GM12878 (cell line): Measurements from ENCODE around the gene RHOB. TPM values are rescaled to one million over a fixed set of nuclear protein-coding genes. Genes with fewer than 3 reads are reported as not detected.

Source experiments
- ATAC-seq: fragments of 200-7000 bp; cut with Tn5 transposase; 3 replicates; pipeline ENCODE4 v1.9.1; 2020; ENCODE audit warnings: mild to moderate bottlenecking, moderate library complexity
- BruUV-seq: library from RNA; stranded (reverse); fragments of 400-500 nt; replicated peaks from 2 replicates; lab custom pipeline; 2021; lab: Mats Ljungman, UMichigan
- CTCF ChIA-PET: fragments of 300-600 bp; sonication (Branson Sonifier 250); formaldehyde crosslinking; extraction: SDS; loops from one replicate; lab custom pipeline; 2021; ENCODE audit warnings: inconsistent platforms; lab: Yijun Ruan, JAX
- POLR2A ChIA-PET: fragments of 350-600 bp; formaldehyde crosslinking; extraction: SDS; loops from one replicate; lab custom pipeline; 2021; ENCODE audit warnings: inconsistent platforms; lab: Charles Lee
- RAD21 ChIA-PET: fragments of 300-600 bp; sonication (Branson Sonifier 250); formaldehyde crosslinking; loops from one replicate; lab custom pipeline; 2023; ENCODE audit warnings: antibody characterized with exemption; ENCODE audit not compliant: unreplicated experiment; lab: Charles Lee
- SMC1A ChIA-PET: fragments of 300-600 bp; sonication (Branson Sonifier 250); formaldehyde crosslinking; loops from one replicate; lab custom pipeline; 2023; ENCODE audit not compliant: unreplicated experiment, uncharacterized antibody; lab: Charles Lee
- DNase-seq: peaks from one replicate; pipeline ENCODE4 v3.0.0-alpha.2; 2011; ENCODE audit warnings: low read depth, low spot score
- FAIRE-seq: peaks from 3 replicates; lab custom pipeline; 2011; peaks lifted over from hg19 to GRCh38; lab: Jason Lieb, UNC
- H2AFZ ChIP-seq: 2 replicates; pipeline ENCODE4 v1.6.0; 2011; ENCODE audit warnings: low read depth, low read length, control low read depth; ENCODE audit not compliant: control insufficient read depth
- H3K27ac ChIP-seq: 2 replicates; pipeline ENCODE4 v1.5.1; 2011; ENCODE audit warnings: control low read depth; ENCODE audit not compliant: control insufficient read depth, insufficient read depth
- H3K27me3 ChIP-seq, 2 experiments: replicated peaks in 1 of 2; 2 replicates each; pipeline versions ENCODE4 v1.6.0 to v1.6.1; 2011; ENCODE audit warnings: low read length in 1 of 2; ENCODE audit not compliant: control insufficient read depth in 2 of 2, insufficient read depth in 2 of 2
- H3K36me3 ChIP-seq, 2 experiments: 2 replicates each; pipeline ENCODE4 v1.5.1; 2011; ENCODE audit warnings: low read length in 1 of 2; ENCODE audit not compliant: control insufficient read depth in 2 of 2, insufficient read depth in 2 of 2
- H3K4me1 ChIP-seq: 2 replicates; pipeline ENCODE4 v1.6.1; 2011; ENCODE audit warnings: mild to moderate bottlenecking, low read length, moderate library complexity, mixed read lengths; ENCODE audit not compliant: control insufficient read depth, insufficient read depth
- H3K4me2 ChIP-seq: 2 replicates; pipeline ENCODE4 v1.6.0; 2011; ENCODE audit warnings: control low read depth; ENCODE audit not compliant: control insufficient read depth, insufficient read depth
- H3K4me3 ChIP-seq: fragments of 200-600 bp; sonication (generic); 2 replicates; pipeline ENCODE4 v1.5.1; 2016
- H3K79me2 ChIP-seq: 2 replicates; pipeline ENCODE4 v1.6.0; 2011; ENCODE audit warnings: low read length; ENCODE audit not compliant: control insufficient read depth, insufficient read depth
- H3K9ac ChIP-seq: 2 replicates; pipeline ENCODE4 v1.8.0; 2011; ENCODE audit warnings: low read length, control low read depth, mixed read lengths; ENCODE audit not compliant: control insufficient read depth, insufficient read depth
- H3K9me3 ChIP-seq: replicated peaks from 3 replicates; pipeline ENCODE4 v1.5.1; 2011; ENCODE audit warnings: mild to moderate bottlenecking, low read length; ENCODE audit not compliant: control insufficient read depth, insufficient read depth
- H4K20me1 ChIP-seq: 2 replicates; pipeline ENCODE4 v1.6.0; 2011; ENCODE audit not compliant: control insufficient read depth, insufficient read depth
- ASH2L ChIP-seq: fragments of 300-600, 200-600 bp; sonication (generic); IDR thresholded peaks from 2 replicates; pipeline ENCODE4 v1.6.1; 2017; ENCODE audit warnings: low read depth, mild to moderate bottlenecking, borderline replicate concordance
- CHD1 ChIP-seq: IDR thresholded peaks from 2 replicates; pipeline ENCODE4 v1.6.1; 2012; ENCODE audit warnings: low read depth, low read length, improper control_type of control experiment
- CHD2 ChIP-seq: IDR thresholded peaks from 2 replicates; pipeline ENCODE4 v1.6.1; 2011; ENCODE audit warnings: low read depth, low read length, improper control_type of control experiment, borderline replicate concordance
- ETV6 ChIP-seq, 2 experiments: fragments of 450-650 bp in 1 of 2; IDR thresholded peaks in 1 of 2; conservative IDR thresholded peaks in 1 of 2; 2 replicates each; pipeline ENCODE4 v1.6.1; 2014; ENCODE audit warnings: antibody characterized with exemption in 1 of 2, borderline replicate concordance in 1 of 2, low read depth in 1 of 2, mild to moderate bottlenecking in 1 of 2, moderate library complexity in 1 of 2
- IRF4 ChIP-seq: IDR thresholded peaks from 2 replicates; pipeline ENCODE4 v1.6.1; 2011; ENCODE audit warnings: low read depth, low read length
- JUND ChIP-seq: IDR thresholded peaks from 2 replicates; pipeline ENCODE4 v1.6.1; 2012; ENCODE audit warnings: low read depth, mild to moderate bottlenecking, low read length, improper control_type of control experiment, moderate library complexity
- KDM1A ChIP-seq: fragments of 200-600 bp; sonication (generic); IDR thresholded peaks from 2 replicates; pipeline ENCODE4 v1.6.1; 2016; ENCODE audit warnings: borderline replicate concordance
- TAF1 ChIP-seq: IDR thresholded peaks from 2 replicates; pipeline ENCODE4 v1.6.1; 2011; ENCODE audit warnings: mild to moderate bottlenecking, low read depth, low read length, borderline replicate concordance
- ZBTB4 ChIP-seq: fragments of 450-650 bp; formaldehyde crosslinking; IDR thresholded peaks from 2 replicates; pipeline ENCODE4 v1.4.0; 2022; ENCODE audit warnings: mild to moderate bottlenecking, moderate library complexity
- WGBS: methylation state at CpG from one replicate; pipeline ENCODE4 v1.1.6; 2016; ENCODE audit warnings: low lambda C conversion rate; ENCODE audit not compliant: insufficient replicate concordance, insufficient coverage; ENCODE audit errors: missing lambda C conversion rate; 5-methylcytosine and 5-hydroxymethylcytosine counted together
- in situ Hi-C: fragments of 300-500 bp; cut with MboI; formaldehyde crosslinking; loops from 9 replicates; pipeline ENCODE4 v1.14.3; 2018; ENCODE audit warnings: mixed read lengths
- intact Hi-C: fragments of 100-400 bp; cut with micrococcal nuclease; formaldehyde crosslinking; loops from one replicate; pipeline ENCODE4 v1.14.2; 2022; ENCODE audit not compliant: unreplicated experiment
- polyA plus RNA-seq, 11 experiments: library from polyadenylated mRNA; depleted of rRNA in 4 of 11; unstranded in 6 of 11; stranded (reverse) in 5 of 11; fragments of >200 nt; fragmentation: Nextera tagmentation in 4 of 11; fragmentation: Illumina TruSeq in 1 of 11; extraction: Ambion mirVana in 4 of 11; extraction: Trizol in 1 of 11; gene quantifications; 1 replicate in 1 of 11; 2 replicates in 10 of 11; pipeline versions ENCODE4 v1.2.1 to v1.2.3, GENCODE V29; 2011 to 2016; ENCODE audit warnings: inconsistent platforms in 2 of 11, missing spikeins in 2 of 11, low read depth in 1 of 11
- total RNA-seq, 4 experiments: library from RNA; depleted of rRNA in 3 of 4; stranded (reverse); fragments of >200 nt in 3 of 4; fragmentation: Illumina TruSeq in 1 of 4; extraction: Trizol in 1 of 4; gene quantifications; 2 replicates each; pipeline versions ENCODE4 v1.2.1 to v1.2.3, GENCODE V29; 2013 to 2021
- TF ChIP-seq, protein P1 (sequence below): fragments of 450-650 bp; IDR thresholded peaks from 2 replicates; pipeline ENCODE4 v1.6.1; 2016; ENCODE audit warnings: mild to moderate bottlenecking
- TF ChIP-seq, protein P2 (sequence below): IDR thresholded peaks from 2 replicates; pipeline ENCODE4 v1.6.1; 2011; ENCODE audit warnings: borderline replicate concordance, low read depth, mild to moderate bottlenecking, moderate library complexity, low read length; ENCODE audit not compliant: insufficient read depth, poor library complexity, severe bottlenecking

RHOB gene
- total and polyA plus RNA-seq, 10 of the 15 experiments (the other 5 are each of a cell fraction or from before 2014, with no cell fraction given): 0.03 to 4.5 (median 1.2) TPM

- Histone ChIP-seq H3K27me3 (peaks cover 0 to 1% of the 10 kb centered on the region in 2 experiments; a peak in 2 of 4 replicates), H2AFZ (no peak overlapping the region), H3K4me1 (no peaks in the 10 kb centered on the region), H3K9me3 (no peaks in the 10 kb centered on the region), H3K36me3 (no peaks in the 10 kb centered on the region), H3K79me2 (no peaks in the 10 kb centered on the region), H3K9ac (no peak overlapping the region), H3K4me3 (no peak overlapping the region), H4K20me1 (no peaks in the 10 kb centered on the region), H3K4me2 (no peak overlapping the region), H3K27ac (no peak overlapping the region)
- ATAC-seq (no peak), DNase-seq (no peak), FAIRE-seq (no peak)
- ChIA-PET SMC1A (no interaction called here), POLR2A (no interaction called here), CTCF (interaction anchor here (1.7 kb wide), 1 partner anchor 10 kb away, joined by 9 read pairs; no protein-coding TSS in a partner anchor), RAD21 (interaction anchor here (1.3 kb wide), 1 partner anchor 37 kb away, joined by 8 read pairs; no protein-coding TSS in a partner anchor)
- BruUV-seq: no TSS peak
- in situ Hi-C loops (no loop called here), intact Hi-C loops (no loop called here)
- WGBS: 58% methylated on average over 3 of the region's 3 CpGs
- no peak for TF ChIP-seq ASH2L
- no peak for TF ChIP-seq CHD2
- TF ChIP-seq CHD1: no peak
- TF ChIP-seq, protein P1, sequence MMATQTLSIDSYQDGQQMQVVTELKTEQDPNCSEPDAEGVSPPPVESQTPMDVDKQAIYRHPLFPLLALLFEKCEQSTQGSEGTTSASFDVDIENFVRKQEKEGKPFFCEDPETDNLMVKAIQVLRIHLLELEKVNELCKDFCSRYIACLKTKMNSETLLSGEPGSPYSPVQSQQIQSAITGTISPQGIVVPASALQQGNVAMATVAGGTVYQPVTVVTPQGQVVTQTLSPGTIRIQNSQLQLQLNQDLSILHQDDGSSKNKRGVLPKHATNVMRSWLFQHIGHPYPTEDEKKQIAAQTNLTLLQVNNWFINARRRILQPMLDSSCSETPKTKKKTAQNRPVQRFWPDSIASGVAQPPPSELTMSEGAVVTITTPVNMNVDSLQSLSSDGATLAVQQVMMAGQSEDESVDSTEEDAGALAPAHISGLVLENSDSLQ: no peak
- TF ChIP-seq IRF4: no peak
- TF ChIP-seq, protein P2, sequence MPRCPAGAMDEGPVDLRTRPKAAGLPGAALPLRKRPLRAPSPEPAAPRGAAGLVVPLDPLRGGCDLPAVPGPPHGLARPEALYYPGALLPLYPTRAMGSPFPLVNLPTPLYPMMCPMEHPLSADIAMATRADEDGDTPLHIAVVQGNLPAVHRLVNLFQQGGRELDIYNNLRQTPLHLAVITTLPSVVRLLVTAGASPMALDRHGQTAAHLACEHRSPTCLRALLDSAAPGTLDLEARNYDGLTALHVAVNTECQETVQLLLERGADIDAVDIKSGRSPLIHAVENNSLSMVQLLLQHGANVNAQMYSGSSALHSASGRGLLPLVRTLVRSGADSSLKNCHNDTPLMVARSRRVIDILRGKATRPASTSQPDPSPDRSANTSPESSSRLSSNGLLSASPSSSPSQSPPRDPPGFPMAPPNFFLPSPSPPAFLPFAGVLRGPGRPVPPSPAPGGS: no peak
- no peak for TF ChIP-seq JUND
- TF ChIP-seq ZBTB4 (CRISPR knock-in tag): no peak
- TF ChIP-seq TAF1: no peak
- TF ChIP-seq KDM1A: no peak
- no peak for TF ChIP-seq ETV6 (conservative IDR thresholded peaks at IDR 0.05 in 1 of 2, IDR thresholded peaks at IDR 0.05 in 1 of 2; ENCODE audit: borderline replicate concordance in 1 of 2, low read depth in 1 of 2)
Measured at GRCh38 chr2:20400787-20401488, 45.9 kb upstream of the RHOB start.
